Fibroblast of the aortic adventitia (primary cell): ENCODE results near the gene DCP1B. TPM values are rescaled to one million over a fixed set of nuclear protein-coding genes. Genes with fewer than 3 reads are reported as not detected.
A peak's percentile ranks its signal among the peaks of the same experiment; 100 is the strongest.

Source experiments
- DNase-seq: peaks from one replicate; pipeline ENCODE4 v3.0.0-alpha.2; 2010; ENCODE audit warnings: low read depth
- H3K4me3 ChIP-seq: 2 replicates; pipeline ENCODE4 v1.5.1; 2011; ENCODE audit warnings: low read depth, mild to moderate bottlenecking, control low read depth, low read length, moderate library complexity
- total RNA-seq: library from RNA; depleted of rRNA; stranded (reverse); fragments of >200 nt; gene quantifications from 2 replicates; pipeline ENCODE4 v1.2.3, GENCODE V29; 2012; ENCODE audit warnings: low replicate concordance
- TF ChIP-seq, protein P1 (sequence below): IDR thresholded peaks from 2 replicates; pipeline ENCODE4 v1.5.1; 2011; ENCODE audit warnings: mild to moderate bottlenecking, low read length, control low read depth, inconsistent platforms; ENCODE audit not compliant: insufficient read depth

The DCP1B gene
- total RNA-seq, 1 donor: 23.5 TPM

DNA sequence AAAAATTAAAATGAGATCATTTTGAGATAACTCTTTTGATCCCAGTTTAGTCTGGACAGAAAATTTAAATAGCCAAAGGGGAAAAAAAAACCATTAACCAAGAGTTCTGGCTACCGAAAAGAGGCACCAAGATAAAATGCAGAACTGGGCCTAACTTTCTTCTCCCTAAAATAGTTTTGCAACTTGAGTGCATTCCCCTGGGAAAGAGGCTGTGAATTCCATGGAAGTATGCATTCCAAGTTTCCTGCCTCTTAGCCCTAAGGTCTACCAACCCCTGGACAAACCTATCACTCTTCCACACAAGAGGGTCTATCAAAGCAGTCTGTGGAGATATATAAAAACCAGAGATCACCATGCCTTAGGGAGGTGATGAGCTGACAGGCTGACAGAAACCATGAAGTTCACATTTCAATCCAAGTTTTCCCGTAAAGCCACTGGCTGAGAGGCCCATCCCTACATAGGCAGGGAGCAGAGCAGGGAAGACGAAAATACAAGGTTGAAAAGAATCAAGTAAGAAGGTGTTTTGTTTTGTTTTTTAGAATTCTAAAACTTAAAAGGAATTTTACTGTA, 33.8 kb downstream of the DCP1B start:
- H3K4me3 ChIP-seq: no peak overlapping the region
- DNase-seq: peak; percentile 54
- TF ChIP-seq, protein P1, sequence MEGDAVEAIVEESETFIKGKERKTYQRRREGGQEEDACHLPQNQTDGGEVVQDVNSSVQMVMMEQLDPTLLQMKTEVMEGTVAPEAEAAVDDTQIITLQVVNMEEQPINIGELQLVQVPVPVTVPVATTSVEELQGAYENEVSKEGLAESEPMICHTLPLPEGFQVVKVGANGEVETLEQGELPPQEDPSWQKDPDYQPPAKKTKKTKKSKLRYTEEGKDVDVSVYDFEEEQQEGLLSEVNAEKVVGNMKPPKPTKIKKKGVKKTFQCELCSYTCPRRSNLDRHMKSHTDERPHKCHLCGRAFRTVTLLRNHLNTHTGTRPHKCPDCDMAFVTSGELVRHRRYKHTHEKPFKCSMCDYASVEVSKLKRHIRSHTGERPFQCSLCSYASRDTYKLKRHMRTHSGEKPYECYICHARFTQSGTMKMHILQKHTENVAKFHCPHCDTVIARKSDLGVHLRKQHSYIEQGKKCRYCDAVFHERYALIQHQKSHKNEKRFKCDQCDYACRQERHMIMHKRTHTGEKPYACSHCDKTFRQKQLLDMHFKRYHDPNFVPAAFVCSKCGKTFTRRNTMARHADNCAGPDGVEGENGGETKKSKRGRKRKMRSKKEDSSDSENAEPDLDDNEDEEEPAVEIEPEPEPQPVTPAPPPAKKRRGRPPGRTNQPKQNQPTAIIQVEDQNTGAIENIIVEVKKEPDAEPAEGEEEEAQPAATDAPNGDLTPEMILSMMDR: no peak

DNA sequence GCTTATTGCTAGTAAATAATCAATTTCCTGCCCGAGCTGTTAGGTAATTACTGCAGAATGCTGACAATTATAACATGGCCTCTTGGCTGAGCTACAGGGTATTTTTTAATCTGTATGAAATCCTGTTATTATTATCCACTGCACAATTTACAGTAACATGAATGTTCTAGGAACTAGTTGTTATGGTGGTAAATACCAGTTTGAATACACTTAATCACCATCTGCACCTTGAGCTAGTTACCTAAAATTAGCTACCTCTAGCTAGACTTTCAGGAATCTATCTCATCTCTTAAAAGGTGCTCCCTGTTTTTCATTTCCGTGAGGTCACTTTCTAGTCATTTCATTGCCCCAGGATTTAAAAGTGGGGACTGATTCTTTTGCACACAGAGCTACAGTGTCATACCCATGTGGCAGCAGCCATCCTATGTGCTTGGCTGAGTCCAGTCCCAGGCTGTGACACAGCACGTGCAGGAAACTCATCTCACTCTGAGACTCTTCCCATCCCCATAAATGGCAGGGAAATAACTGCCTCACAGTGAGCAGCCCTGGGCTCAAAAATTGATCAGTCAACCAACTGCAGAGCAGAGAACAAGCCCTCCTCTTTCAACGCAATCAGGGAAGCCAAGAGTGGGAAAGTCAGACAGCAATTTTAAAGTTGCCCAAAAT, 37.6 kb downstream of the DCP1B start:
- TF ChIP-seq, protein P1: no peak
- H3K4me3 ChIP-seq: no peak overlapping the region
- DNase-seq: no peak

DNA sequence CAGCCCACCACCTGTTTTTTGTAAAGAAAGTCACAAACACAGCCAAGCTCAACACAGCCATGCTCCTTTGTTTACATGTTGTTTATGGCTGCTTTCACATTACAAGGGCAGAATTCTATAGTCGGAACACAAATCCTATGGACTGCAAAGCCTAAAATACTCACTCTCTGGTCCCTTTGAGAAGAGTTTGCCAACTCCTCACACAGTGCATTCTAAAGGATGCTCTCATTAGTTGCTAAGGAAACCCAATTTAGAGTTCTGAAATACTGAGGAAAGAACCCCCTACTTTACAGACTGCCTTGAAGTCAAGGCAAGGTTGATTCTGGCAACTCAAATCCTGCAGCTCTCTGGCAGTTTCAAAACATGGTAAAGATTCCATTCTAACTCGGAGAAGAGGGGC, 38.3 kb downstream of the DCP1B start:
- TF ChIP-seq, protein P1: no peak
- no peak for DNase-seq
- H3K4me3 ChIP-seq: no peak overlapping the region

DNA sequence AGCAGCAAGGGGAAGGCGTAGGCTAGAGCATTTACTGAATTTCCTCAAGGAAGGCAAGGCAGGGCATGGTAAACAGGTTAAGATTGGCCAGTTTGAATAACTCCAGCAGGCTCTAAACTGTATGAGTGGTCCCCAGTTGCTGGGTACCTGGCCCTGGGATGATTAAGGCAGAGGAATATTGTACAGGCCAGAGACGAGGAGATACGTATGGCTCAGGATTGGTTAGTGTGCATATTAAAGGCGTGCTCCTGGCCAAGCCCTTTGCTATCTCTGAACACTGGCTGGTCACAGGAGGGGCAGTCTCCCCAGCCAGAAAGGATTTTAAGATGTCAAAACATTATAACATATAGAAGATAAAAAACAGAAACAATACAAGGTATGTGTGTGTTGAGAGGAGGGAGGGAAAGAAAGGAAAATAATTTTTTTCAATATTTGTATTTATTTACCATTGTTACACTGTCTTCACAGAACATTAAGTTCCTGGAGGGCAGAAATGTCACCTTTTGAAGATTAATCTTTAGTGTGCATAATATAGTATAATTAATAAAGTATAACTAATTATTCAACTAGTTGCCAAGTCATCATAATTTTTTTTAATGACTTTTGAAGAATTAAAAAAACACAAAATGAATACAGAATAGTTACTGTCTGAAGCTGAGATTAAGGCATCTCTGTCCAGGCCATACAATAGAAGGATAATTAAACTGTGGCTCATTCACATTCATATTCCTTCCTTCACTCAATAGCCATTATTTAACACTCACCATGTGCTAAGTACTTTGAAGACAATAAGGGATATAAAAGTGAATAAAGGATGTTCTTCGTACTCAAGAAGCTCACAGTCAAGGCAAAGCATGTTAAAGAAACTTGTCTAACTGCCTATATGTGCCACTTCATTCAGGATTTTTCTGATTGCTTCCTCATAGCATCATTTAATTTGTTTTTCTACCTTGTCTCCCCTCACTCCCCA, 41.9 kb downstream of the DCP1B start:
- no peak overlapping the region for H3K4me3 ChIP-seq
- TF ChIP-seq, protein P1: no peak
- no peak for DNase-seq

DNA sequence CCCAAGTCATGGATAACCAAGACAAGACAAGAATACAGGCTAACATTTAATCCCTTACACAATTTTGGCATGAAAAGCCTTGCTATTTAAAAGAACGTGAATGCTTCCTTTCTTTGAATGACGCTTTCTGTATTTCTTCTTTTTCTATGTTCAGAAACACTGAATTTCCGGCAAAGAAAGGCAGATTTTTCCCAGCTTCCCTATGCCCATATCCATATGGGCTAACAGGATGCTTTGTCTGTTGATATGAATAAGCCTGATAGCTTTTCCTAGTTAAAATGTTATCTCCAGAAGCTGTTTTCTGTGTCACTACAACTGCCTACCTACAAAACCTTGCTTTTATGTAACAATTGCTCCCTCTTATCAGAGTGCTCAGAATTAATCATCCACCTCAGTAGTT, 47.5 kb downstream of the DCP1B start:
- no peak overlapping the region for H3K4me3 ChIP-seq
- TF ChIP-seq, protein P1: no peak
- no peak for DNase-seq

DNA sequence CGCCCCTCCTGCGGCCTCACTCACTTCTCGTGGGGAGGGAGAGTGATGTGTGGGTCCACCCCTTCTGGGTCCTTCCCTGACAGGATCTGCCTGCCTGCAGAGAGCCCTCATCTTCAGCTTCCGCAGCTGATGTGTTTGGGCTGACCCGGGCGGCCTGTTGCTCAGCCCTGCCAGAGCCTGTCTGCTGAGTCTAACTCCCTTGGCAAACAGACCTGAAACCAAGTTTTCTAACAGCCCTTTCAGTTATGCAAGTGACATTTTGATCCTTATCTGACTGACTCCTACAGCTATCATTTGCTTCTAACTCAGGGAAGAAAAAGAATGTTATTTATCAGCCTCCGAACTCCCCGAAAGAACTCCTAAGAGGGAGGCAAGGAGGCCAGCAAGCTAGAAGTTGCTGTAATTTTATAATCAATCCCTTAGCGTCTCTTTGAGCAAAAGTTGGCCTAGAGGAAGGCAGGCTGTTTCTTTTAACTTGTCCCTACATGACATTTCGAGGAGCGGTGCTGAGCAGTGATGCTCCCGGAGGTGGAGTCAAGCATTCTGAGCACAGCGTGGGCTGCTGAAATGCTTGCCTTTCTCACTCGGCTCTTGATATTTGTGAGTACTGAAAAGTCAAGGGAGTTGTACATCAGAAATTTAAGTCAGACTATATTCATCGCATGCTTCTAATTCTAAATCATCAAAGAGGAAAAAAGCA, 54.3 kb downstream of the DCP1B start:
- no peak overlapping the region for H3K4me3 ChIP-seq
- TF ChIP-seq, protein P1: no peak
- peak; percentile 51 for DNase-seq
